H54 (cell line): ENCODE measurements around the gene GPR146.

Source experiments
- DNase-seq: peaks from one replicate; pipeline ENCODE4 v3.0.0; 2011; ENCODE audit warnings: low spot score, mixed read lengths; ENCODE audit not compliant: insufficient read length
- FAIRE-seq: peaks from 3 replicates; lab custom pipeline; 2011; peaks lifted over from hg19 to GRCh38; lab: Jason Lieb, UNC
- POLR2A ChIP-seq: IDR thresholded peaks from 2 replicates; pipeline ENCODE4 v1.6.1; 2011; ENCODE audit warnings: low read depth, mild to moderate bottlenecking, low read length

The GPR146 gene

DNA sequence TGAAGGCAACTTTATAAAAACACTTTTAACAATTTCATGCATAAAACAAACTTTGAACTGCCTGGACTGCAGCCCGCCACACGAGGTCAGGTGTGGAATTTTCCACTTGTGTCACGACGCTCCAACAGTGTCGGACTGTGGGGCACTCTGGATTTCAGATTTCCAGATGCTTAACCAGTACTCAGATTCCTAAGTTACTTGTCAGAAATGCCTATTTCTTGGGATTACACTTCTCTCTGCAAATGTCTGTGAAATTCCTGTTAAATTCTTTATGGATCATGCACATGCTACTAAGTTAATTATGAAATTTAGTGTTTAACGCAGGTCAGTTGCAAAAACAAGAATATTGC is 43.1 kb downstream of the GPR146 start:
- TF ChIP-seq POLR2A, result no peak
- DNase-seq, result no peak
- FAIRE-seq, result no peak

DNA sequence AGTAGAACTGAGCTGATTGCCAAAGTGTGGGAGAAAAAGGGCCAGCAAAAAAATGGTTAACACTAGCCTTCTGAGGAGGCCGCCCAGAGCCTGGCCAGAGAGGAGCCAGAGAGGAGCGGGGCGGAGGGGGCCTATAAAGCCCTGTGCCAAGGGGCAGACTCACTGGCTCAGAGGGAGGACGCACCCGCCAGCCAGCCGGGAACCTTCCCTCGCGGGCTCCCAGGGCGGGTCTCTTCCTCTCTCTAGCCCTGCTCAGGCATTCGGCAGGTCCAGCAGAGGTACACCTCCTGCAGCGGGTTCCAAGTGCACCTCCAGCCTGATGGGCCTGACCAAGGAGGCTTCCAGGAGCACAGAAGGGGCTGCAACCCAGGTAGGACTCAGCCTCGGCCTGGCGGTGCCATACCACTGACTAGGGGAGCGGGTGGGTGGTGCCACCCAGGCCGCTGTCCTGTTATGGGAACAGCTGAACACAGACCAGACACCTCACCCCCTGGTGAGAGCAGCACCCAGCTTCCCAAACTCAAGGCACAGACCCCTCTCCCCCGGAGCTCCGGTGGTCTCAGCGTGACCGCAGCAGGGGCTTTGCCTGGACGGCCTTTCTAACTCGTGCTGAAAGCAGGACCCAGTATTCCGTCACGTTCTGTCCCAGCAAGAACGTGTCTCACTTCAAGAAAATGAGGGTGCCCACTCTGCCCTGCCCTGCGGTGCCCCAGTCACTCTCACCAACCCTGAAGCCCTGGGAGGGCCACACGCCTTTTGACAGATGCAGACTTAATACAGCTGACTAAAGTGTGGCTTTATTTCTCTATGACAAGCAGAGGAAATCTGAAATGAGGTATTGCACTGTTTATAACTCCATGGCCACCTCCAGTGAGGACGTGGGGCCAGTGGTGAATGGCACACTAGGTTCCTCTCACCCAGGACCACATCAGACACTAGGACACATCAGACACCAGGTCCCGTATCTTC is 43.9 kb downstream of the GPR146 start, which contains the start of gene GPER1:
Gene GPER1 (plus strand): TSS at position 162 of the 969 bp plus-strand sequence. CDS start 3,616 bp downstream, outside the sequence.
- no peak for TF ChIP-seq POLR2A
- no peak for FAIRE-seq
- peak; percentile 99 for DNase-seq

DNA sequence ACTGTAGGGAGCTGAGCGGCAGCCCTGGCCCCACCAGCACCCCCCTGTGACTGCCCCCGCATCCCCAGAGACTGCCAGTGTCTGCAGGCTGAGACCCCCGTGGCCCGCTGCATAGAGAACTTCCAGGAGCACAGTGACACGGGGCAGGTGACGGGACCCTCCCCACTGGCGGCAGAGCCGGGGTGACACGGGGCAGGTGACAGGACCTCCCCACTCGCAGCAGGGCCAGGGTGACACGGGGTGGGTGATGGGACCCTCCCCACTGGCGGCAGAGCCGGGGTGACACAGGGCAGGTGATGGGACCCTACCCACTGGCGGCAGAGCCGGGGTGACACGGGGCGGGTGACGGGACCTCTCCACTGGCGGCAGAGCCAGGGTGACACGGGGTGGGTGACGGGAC is 45.9 kb downstream of the GPR146 start:
- DNase-seq (no peak), FAIRE-seq (no peak)

DNA sequence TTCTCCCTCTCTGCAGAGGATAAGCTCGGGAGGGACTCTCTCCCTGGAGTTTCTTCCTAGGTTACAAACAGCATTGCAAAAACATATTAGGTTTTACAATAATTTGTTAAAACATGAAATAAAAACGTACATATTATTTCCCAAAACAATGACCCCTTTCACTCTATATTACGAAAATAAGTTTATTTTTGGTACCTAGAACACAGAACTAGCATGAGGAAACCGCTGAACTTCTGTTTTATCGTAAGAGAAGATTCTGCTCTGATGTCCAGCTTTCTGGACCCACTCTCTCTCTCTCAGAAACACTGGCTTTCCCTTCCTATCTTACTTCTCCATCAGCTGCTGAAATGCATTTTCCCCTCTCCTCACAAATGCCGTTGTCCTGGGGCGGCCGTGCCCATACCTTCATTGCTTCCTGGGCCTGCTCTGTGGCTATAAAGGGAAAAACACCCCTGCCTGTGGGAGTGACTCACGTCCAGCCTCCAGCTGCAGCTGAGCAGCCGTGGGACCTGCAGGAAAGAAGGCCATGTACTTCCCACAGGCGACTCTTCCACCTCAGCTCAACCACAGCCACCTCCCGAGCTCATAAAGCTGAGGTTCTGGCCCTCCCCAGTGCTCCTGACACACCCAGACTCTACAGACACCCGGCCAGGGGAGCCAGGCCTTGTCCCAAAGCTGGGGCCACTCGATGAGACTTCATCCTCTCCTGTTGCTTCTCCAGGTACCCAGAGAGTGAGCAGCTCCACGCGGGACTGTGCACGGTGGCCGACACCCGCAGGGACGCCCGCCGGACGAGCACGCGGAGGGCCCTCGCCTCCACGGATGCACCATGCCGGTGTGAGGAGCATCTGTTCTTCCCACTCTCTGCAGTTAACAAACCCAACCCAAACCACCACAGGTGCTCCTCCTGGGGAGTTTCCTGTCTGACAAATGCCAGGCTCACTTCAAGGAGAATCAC is 46.6 kb downstream of the GPR146 start:
- TF ChIP-seq POLR2A, result no peak
- FAIRE-seq, result peak; percentile 15
- peak; percentile 91 for DNase-seq

More for the DNA sequence above, 45.9 kb downstream of the GPR146 start:
- no peak for TF ChIP-seq POLR2A

DNA sequence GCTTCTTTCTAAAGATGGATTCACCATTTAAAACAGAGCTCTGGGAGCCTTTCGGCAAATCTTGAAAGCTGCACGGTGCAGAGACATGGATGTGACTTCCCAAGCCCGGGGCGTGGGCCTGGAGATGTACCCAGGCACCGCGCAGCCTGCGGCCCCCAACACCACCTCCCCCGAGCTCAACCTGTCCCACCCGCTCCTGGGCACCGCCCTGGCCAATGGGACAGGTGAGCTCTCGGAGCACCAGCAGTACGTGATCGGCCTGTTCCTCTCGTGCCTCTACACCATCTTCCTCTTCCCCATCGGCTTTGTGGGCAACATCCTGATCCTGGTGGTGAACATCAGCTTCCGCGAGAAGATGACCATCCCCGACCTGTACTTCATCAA is 47.3 kb downstream of the GPR146 start:
- no peak for TF ChIP-seq POLR2A
- no peak for FAIRE-seq
- DNase-seq, result no peak

DNA sequence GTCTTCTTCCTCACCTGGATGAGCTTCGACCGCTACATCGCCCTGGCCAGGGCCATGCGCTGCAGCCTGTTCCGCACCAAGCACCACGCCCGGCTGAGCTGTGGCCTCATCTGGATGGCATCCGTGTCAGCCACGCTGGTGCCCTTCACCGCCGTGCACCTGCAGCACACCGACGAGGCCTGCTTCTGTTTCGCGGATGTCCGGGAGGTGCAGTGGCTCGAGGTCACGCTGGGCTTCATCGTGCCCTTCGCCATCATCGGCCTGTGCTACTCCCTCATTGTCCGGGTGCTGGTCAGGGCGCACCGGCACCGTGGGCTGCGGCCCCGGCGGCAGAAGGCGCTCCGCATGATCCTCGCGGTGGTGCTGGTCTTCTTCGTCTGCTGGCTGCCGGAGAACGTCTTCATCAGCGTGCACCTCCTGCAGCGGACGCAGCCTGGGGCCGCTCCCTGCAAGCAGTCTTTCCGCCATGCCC is 47.9 kb downstream of the GPR146 start:
- TF ChIP-seq POLR2A, result no peak
- DNase-seq (no peak), FAIRE-seq (no peak)

DNA sequence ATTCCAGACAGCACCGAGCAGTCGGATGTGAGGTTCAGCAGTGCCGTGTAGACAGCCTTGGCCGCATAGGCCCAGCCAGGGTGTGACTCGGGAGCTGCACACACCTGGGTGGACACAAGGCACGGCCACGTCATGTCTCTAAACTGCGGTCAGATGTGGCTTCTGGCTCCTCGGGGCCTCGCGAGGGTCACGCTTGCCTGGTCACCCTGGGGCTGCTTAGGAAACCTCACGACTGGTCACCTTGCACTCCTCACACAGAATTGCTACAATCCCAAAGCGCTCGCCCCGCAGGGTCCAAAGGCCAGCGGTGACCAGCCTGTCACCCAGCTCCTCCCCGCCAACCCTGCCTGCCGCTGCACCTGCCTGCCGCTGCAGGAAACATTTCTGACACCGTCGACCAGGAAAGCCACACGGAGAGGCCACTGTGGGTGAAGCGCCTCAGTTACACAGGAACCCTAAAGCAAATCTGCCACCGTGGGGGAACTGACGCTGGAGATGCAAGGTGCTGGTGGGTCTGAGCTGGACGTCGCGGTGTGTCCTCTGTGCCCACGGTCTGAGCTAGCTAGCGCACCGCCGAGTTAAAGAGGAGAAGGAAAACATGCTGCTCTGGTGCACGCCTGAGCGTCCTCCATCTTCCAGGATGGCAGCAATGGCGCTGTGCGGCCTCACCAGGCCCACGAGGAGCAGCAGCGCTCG is 48.6 kb downstream of the GPR146 start:
- no peak for TF ChIP-seq POLR2A
- DNase-seq (no peak), FAIRE-seq (no peak)

DNA sequence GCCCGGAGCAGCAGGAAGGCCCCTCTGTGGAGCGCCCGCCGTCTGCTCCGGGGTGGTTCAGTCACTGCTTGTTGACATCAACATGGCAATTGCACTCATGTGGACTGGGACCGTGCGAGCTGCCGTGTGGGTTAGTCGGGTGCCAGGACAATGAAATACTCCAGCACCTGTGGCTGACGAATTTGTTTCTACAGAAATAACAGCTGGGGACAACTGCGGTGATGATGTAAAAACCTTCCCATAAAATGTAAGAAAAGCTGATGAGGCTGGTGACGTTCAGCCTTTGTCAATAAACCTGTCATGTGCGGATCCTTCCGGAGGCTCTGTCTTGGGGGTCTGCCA is 49.1 kb downstream of the GPR146 start:
- no peak for TF ChIP-seq POLR2A
- FAIRE-seq (no peak), DNase-seq (no peak)

DNA sequence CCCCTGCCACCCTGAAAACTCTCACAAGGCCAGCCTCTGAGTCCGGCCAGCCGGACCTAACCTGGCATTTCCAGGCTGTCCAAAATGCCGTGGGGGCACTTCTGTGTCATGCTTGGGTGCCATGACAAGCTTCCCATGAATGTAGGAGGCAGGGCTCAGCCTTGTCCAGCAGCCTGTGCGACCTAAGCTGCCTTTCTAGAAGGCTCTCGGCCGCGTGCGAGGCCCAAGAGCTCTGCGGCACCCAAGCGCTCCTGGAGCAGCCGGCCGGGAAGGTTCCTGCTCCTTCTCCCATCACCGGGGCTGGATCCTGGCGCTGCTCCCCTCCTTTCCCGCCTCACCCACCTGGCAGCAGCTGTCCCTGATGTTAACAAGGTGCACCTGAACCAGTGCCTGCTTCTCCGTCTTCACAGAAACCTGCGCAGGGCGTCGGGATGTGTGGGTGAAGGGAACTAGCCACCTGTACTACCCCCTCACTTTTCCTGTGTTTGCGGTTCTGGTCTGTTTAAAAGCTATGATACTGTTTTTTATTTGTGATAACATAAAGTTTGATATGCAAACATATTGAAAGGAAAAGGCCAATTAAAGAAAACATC is 49.7 kb downstream of the GPR146 start:
- FAIRE-seq (no peak), DNase-seq (no peak)
- no peak for TF ChIP-seq POLR2A

DNA sequence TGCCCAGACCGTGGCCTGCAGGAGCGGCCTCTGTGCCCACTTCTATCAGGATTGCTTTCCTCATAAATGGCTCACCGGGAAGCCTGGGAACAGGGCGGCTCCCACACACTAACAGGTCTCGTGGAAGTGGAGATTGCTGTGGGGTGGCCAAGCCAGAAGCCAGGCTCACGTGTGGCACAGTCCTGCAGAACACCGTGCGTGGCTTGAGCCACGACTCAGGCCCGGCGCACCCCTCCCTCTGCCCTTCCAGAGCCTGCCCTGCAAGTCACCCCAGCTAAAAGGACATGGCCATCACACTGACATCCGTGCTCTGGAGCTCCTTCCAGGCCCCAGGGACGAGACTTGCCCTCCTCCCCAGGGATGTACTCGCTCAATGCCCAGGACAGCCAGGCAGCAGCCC is 50.5 kb downstream of the GPR146 start:
- DNase-seq, result no peak
- TF ChIP-seq POLR2A, result no peak
- no peak for FAIRE-seq

DNA sequence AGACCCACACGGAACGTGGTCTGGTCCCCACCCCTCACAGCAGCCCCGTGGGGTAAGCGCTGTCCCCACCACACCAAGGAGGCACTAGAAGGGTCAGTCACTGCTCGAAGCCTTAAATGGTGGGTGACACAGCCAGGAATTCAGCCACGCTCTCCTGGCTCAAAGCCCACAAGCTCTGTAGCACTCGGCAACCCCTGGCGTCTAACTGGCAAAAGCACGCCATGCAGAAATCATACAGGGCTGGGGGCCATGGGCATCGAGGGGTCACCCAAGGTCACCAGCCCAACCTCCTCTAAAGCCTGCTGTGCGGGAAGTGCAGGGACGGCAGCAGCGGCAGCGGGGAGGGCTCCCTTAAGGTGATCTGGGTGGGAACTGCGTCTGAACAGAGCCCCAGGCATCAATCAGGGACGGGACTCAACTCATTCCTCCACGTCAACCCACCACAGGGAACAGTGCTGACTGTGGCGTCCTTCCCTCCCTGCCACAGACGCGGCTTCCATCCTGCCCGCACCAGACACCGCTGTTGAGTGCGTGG is 51.3 kb downstream of the GPR146 start:
- TF ChIP-seq POLR2A, result no peak
- no peak for DNase-seq
- FAIRE-seq, result no peak

DNA sequence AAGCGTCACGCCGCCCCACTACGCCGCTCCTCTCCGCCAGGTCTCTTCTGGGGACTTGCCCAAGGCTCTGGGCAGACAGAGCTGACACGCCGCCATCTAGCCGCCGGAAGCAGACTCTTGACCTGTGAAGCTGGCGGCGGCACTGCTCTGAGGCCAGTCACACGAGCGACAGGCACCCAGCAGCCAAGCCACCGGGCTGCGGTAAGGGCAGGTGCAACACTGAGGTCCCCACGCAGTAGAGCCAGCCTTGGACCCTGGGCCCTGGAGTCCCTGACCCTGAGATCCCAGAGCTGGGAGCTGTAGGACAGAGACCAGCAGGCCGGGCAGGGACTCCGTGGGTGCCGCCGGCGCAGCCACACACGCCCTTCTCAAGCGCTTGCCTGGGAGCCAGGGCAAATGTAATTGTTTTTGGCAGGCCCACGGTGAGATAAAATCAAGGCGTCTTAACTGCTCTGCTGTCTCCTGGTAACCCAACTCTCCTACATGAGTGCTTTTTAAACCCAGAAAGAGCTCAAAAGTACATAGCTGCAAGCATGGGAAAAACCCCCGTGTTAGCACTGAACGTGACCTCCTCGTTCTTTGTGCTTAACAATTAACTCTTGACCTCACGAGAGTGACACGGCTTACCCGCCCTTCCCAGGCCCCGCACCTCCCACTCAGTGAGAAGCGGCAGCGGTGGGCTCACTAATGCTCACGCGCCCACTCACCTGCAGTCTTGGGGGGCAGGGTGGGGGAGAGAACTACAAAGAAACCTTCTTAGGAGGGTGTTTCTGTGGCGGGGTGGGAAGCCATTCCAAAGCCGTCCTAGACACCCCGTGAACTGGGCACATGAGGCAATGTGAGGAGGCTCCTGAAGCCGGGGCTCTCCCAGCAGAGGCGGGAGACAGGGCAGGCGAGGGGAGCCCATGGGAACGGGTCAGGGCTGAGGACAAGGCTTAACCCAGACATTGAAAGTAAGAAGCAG is 52.1 kb downstream of the GPR146 start:
- TF ChIP-seq POLR2A, result no peak
- DNase-seq, result no peak
- FAIRE-seq, result no peak
